GM18873 (cell line): Measurements from ENCODE around the gene NSMCE3.
"Not testable (repeated sequence)": the region's sequence is repeated elsewhere in the genome, so short reads cannot be mapped to it uniquely, and the experiment has no call there.

Source experiments
- ATAC-seq: cut with Tn5 transposase; IDR thresholded peaks from one replicate; pipeline ENCODE4 v1.9.1; 2021; ENCODE audit warnings: mild to moderate bottlenecking, moderate library complexity, moderate number of reproducible peaks; ENCODE audit not compliant: unreplicated experiment, low FRiP score

Gene NSMCE3

DNA sequence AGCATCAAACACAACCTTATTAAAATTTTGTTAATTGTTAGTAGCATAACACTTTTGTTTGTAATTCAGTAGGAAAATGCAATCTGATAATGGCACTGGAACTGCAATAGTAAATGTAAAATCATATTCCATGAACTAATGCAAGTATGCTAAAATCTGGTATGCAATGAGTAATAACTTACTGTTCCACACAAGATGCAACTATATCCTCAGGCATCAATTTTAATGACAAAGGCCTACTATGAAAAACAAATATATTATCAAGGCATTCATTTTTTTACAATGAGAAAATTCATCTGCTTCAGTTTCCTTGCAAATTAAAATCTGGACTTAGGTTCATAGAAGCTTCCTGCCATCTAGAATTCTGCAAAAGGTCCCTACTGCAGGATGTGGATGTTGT, 1.4 kb upstream of the NSMCE3 start:
- ATAC-seq, result no peak

GRCh38 chr15:29270169-29270955, 740 bp upstream of the NSMCE3 start:
- ATAC-seq, result peak; percentile 24

GRCh38 chr15:29268706-29269484, 727 bp downstream of the NSMCE3 start:
- peak; percentile 13 for ATAC-seq

DNA sequence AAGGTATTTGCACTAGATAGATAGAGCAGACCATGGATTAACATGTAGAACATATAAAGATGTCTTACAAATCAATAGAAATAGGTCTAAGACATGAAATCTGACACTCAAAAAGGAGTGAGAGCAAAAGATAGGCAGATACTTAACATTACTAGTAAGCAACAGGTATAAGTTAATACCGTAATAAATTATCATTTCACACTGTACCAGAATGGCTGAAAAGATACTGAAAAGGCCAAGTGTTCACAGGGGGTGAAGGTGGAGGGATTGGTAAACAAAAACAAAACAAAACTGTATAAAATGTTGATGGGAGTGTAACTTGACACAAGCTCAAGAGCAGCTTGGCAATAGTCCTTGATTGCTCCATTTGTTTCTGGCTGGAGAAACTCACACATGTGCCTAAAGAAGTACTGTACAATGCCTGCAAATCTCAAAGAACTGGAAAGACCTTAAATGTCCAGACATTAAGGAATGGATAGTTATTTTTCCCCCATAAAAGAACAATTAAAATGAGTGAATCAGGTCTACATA, 3.5 kb downstream of the NSMCE3 start:
- ATAC-seq, result no peak

GRCh38 chr15:29263289-29263688, 6.3 kb downstream of the NSMCE3 start:
- ATAC-seq, result no peak

DNA sequence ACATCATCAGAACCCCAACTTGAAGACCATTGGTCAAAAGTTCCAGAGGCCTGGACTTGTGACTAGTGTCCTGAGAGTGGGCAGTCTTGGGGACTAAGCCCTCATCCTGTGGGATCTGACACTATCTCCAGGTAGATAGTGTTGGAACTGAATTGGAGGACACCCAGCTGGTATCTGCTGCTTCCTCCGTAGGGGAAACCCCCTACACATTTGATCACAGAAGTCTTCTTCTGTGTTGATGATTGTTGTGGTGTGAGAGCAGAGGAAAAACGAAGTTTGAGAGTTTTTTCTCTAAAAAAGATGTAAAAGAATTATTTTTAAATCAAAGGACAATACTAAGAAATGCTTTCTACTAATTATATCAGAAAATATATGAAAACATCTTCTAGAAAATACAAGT, 6.9 kb downstream of the NSMCE3 start:
- ATAC-seq, result no peak

GRCh38 chr15:29260896-29261295, 8.7 kb downstream of the NSMCE3 start:
- ATAC-seq, result no peak

DNA sequence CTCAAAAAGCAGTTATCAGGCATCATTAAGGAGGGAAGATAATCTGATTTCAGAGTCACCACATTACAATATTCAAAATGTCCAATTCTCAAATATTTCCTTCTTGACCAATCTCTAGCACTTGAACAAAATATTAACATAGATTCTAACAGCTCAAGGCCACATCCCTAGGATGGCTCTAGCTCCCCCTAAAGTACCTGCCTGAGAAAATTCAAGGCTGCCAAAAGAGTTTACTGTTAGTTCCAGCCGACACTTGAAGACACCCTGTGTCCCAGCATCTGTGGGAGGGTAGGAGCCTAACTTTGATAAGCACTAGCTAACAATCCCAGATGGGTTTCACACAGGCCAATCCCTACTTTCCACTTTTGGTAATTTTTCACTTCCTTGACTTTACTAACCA, 10.4 kb downstream of the NSMCE3 start:
- no peak for ATAC-seq

DNA sequence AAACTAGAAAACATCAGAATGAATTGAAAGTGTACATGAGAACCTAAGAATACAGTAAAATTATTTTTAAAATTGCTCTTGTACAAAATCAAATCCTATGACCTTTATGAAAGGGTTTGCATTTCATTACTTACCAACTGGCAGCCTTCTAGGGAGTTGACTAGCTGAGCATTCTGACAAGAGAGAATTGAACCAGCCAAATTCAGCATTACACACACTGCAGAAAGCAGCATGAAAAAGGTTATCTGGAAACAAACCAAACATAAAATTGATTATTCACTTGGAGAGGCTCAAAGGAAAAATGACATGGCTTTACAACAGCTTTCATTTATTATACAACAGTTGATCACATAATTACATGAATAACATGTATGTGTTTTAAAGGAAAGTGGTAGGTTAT, 17.4 kb downstream of the NSMCE3 start:
- ATAC-seq, result no peak

- ATAC-seq, result no peak
Observed at GRCh38 chr15:29244544-29244943, 25.1 kb downstream of the NSMCE3 start.

DNA sequence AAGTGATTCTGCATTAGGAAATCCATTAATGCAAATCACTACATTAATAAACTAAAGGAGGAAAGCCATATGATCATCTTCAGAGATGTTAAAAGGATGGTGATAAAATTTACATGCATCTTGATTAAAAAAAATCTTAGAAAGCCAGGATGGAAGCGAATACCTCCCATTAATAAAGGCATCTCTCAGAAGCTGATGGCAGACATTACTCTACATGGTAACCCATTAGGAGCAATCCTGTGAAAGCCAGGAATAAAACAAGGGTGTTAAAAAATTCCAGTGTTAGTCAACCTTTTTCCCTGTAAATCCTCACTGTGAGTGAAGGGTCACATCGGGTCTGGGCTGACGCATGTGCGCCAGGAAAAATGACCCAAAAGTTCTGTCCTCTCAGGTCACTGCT, 25.5 kb downstream of the NSMCE3 start:
- no peak for ATAC-seq

DNA sequence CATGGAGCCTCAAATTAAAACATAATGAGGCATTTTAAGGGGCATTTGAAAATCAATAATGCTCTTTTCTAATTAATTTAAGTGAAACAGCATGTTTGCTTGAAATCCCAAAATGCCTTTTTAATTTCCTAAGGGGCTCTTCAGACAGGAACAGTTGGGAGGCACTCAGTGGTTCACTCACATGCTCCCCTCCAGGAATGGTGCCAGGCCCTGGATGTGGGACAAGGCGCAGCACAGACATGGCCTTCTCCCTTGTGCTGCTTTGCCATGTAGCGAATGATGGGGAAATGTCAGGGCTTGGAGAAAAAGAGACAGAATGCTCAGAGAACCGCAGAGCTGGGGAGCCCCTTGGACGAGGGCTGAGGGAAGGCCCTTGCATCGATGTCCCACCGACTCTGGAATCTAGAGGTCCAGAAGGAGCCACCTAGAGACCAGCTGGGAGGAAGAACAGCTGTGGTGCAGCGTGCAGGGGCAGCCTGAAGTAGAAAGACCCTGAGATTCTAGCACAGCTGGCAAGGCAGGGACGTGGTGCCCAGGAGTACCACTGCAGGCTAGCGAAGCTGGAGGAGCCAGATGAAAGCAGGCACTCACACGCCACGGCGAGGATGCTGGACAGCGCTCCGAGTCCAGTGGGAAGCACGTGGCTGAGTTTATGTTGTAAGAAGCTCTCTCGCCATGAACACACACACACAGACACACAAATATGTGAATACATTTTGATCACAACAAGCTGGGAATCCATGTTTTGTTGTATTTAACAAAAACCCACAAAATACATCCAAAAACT, 27.0 kb downstream of the NSMCE3 start:
- ATAC-seq, result no peak

GRCh38 chr15:29241207-29241606, 28.4 kb downstream of the NSMCE3 start:
- no peak for ATAC-seq

- ATAC-seq, result no peak
Observed at GRCh38 chr15:29239395-29239794, 30.2 kb downstream of the NSMCE3 start.

DNA sequence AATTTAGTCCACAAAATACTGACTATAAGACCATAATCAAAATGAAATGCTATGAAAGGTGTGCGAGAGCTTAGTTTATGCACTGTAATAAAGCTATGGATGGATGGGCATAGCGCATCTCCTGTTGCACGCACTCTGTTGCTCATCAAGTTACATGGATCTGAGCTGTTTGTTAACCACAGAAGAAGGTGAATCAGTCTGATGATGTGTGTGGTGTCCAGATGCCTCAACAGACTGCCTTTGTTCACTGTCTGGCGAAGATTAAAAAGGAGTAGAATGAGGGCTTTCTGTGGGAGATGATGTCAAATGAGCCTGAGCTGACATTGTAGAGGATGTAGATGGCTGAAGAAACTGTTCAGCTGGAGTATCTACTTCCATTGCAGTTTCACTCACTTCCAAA, 36.1 kb downstream of the NSMCE3 start:
- no peak for ATAC-seq

- no peak for ATAC-seq
Observed at GRCh38 chr15:29226436-29227208, 43.0 kb downstream of the NSMCE3 start.

DNA sequence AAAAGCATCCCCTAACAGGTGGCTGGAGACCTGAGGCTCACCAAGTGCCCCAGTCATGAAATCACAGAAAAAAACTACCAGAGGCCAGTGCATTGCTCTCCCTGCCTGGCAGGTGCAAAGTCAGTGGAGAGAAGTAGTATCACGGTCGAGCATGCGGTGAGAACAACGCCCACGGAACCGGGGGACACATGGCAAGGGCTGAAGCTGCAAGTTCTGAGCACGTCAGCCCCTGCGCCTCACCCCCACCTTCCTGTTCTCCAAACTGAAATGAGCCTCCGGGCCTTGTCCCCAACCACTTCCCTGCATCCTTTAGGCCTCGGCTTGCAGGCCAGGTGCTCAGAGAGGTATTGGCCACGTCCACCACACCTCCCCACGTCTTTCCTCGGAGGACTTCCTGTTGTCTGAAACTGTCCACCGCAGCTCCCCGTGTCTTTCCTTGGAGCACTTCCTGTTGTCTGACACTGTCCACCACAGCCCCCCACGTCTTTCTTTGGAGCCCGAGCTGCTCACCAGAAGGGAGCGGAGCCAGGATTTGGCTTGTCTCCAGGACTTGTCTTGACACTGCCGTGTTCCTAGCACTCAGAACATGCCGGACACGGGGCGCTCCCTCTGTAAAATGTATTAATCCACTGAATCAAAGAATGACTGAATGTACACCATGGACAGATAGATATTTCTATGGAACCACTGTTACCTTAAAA, 43.9 kb downstream of the NSMCE3 start:
- ATAC-seq, result no peak

DNA sequence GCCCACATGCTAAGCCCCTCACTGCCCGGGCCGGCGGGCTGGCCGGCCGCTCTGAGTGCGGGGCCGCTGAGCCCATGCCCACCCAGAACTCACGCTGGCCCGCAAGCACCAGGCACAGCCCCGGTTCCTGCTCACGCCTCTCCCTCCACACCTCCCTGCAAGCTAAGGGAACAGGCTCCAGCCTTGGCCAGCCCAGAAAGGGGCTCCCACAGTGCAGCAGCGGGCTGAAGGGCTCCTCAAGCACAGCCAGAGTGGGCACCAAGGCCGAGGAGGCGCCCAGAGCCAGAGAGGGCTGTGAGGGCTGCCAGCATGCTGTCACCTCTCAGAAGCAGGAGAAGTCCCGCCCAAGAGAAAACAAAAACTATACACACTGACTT, 44.6 kb downstream of the NSMCE3 start:
- ATAC-seq, result not testable (repeated sequence)

DNA sequence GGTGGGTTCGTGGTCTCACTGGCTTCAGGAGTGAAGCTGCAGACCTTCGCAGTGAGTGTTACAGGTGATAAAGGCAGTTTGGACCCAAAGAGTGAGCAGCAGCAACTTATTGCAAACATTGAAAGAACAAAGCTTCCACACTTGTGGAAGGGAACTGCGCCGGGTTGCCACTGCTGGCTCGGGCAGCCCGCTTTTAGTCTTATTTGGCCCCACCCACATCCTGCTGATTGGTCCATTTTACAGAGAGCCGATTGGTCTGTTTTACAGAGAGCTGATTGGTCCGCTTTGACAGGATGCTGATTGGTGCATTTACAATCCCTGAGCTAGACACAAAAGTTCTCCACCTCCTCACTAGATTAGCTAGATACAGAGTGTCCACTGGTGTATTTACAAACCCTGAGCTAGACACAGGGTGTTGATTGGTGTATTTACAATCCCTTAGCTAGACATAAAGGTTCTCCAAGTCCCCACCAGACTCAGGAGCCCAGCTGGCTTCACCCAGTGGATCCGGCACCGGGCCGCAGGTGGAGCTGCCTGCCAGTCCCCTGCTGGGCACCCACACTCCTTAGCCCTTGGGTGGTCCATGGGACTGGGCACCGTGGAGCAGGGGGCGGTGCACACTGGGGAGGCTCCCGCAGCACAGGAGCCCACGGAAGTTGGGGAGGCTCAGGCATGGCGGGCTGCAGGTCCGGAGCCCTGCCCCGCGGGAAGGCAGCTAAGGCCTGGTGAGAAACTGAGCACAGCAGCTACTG, 45.2 kb downstream of the NSMCE3 start:
- not testable (repeated sequence) for ATAC-seq
